ENCODE data around the gene TAGAP. TPM values are rescaled to one million over a fixed set of nuclear protein-coding genes. Genes with fewer than 3 reads are reported as not detected.
"Not testable (repeated sequence)": the region's sequence is repeated elsewhere in the genome, so short reads cannot be mapped to it uniquely, and the experiment has no call there.

The TAGAP gene
- total RNA-seq, 2 experiments from 2014 or later = 22.7 to 30.7 TPM

- Histone ChIP-seq H3K36me3 (ENCODE audit: insufficient read depth, low read length) (peaks cover 44% of the 10 kb centered on the region), H4K20me1 (ENCODE audit: insufficient read depth, low read length) (no peaks in the 10 kb centered on the region), H3K9me3 (ENCODE audit: low read length) (no peaks in the 10 kb centered on the region), H3K4me3 (ENCODE audit: low read depth, low read length, poor library complexity, severe bottlenecking) (no peak overlapping the region), H3K27ac (ENCODE audit: low read depth, low read length, poor library complexity, severe bottlenecking) (no peak overlapping the region), H3K9me2 (ENCODE audit: insufficient read depth, low read length) (no peaks in the 10 kb centered on the region), H3K79me2 (ENCODE audit: insufficient read depth, low read depth, low read length) (peaks cover 40% of the 10 kb centered on the region), H3K4me1 (ENCODE audit: insufficient read depth, low read length, poor library complexity, severe bottlenecking) (peaks cover 11% of the 10 kb centered on the region), H2AFZ (ENCODE audit: low read length) (no peak overlapping the region), H3K4me2 (ENCODE audit: low read length) (no peak overlapping the region)
- CTCF ChIA-PET (ENCODE audit: unreplicated experiment) = no interaction called here
- no peak for TF ChIP-seq CTCF (conservative IDR thresholded peaks at IDR 0.05; ENCODE audit: low read length)
- TF ChIP-seq EZH2phosphoT487 (IDR thresholded peaks at IDR 0.05; ENCODE audit: borderline replicate concordance, low read depth, low read length) = no peak
- intact Hi-C loops (cut with micrococcal nuclease; ENCODE audit: unreplicated experiment) = no loop called here
- POLR2A ChIA-PET = interaction anchor here (0.8 kb wide), 1 partner anchor 54 kb away, joined by 4 read pairs; no protein-coding TSS in a partner anchor
- no peak for DNase-seq (ENCODE audit: low spot score)
- no TSS peak for BruUV-seq (replicated peaks)
Observed at GRCh38 chr6:159033160-159034049, 11.4 kb downstream of the TAGAP start.

DNA sequence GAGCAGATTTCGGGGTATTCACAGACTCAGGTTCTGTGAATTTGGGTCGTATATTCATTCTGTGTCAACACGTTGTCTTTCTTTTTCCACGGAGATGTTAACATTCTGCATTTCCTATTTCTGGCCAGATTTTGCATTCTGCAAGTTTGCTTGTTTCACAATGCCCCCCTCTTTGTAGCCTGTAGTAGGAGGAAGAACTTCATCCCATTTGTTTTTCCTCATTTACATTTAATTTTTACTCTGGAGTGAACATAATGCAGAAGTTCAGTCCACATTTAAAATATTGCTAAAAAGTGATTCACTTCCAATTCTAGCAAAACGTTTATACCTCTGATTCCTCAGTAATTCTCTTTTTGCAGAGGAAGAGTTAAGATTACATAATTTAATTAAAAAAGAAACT, 12.9 kb downstream of the TAGAP start:
- ChIA-PET CTCF (ENCODE audit: unreplicated experiment) (interaction anchor here (0.5 kb wide), 1 partner anchor 313 kb away, joined by 3 read pairs; no protein-coding TSS in a partner anchor), POLR2A (interaction anchor here (0.6 to 1.3 kb wide), 4 partner anchors 9 to 59 kb away, joined by 3 read pairs; partner anchors contain the start of gene TAGAP)
- DNase-seq (ENCODE audit: low spot score) = no peak
- no peak overlapping the region for H3K27ac ChIP-seq (ENCODE audit: low read depth, low read length, poor library complexity, severe bottlenecking)
- peaks cover 25% of the 10 kb centered on the region for H3K79me2 ChIP-seq (ENCODE audit: insufficient read depth, low read depth, low read length)
- H3K4me3 ChIP-seq (ENCODE audit: low read depth, low read length, poor library complexity, severe bottlenecking) = no peak overlapping the region
- no peaks in the 10 kb centered on the region for H3K9me3 ChIP-seq (ENCODE audit: low read length)
- H3K4me1 ChIP-seq (ENCODE audit: insufficient read depth, low read length, poor library complexity, severe bottlenecking) = peaks cover 13% of the 10 kb centered on the region
- intact Hi-C loops (cut with micrococcal nuclease; ENCODE audit: unreplicated experiment) = no loop called here
- H2AFZ ChIP-seq (ENCODE audit: low read length) = no peak overlapping the region
- no peak for TF ChIP-seq EZH2phosphoT487 (IDR thresholded peaks at IDR 0.05; ENCODE audit: borderline replicate concordance, low read depth, low read length)
- TF ChIP-seq CTCF (conservative IDR thresholded peaks at IDR 0.05; ENCODE audit: low read length) = no peak
- H3K4me2 ChIP-seq (ENCODE audit: low read length) = no peak overlapping the region
- H4K20me1 ChIP-seq (ENCODE audit: insufficient read depth, low read length) = no peaks in the 10 kb centered on the region
- peaks cover 29% of the 10 kb centered on the region for H3K36me3 ChIP-seq (ENCODE audit: insufficient read depth, low read length)
- no peaks in the 10 kb centered on the region for H3K9me2 ChIP-seq (ENCODE audit: insufficient read depth, low read length)
- BruUV-seq (replicated peaks) = no TSS peak

- Histone ChIP-seq H3K4me1 (ENCODE audit: insufficient read depth, low read length, poor library complexity, severe bottlenecking) (peaks cover 21% of the 10 kb centered on the region), H4K20me1 (ENCODE audit: insufficient read depth, low read length) (no peaks in the 10 kb centered on the region), H2AFZ (ENCODE audit: low read length) (no peak overlapping the region), H3K27ac (ENCODE audit: low read depth, low read length, poor library complexity, severe bottlenecking) (no peak overlapping the region), H3K4me2 (ENCODE audit: low read length) (no peak overlapping the region), H3K9me2 (ENCODE audit: insufficient read depth, low read length) (no peaks in the 10 kb centered on the region), H3K36me3 (ENCODE audit: insufficient read depth, low read length) (peaks cover 20% of the 10 kb centered on the region), H3K9me3 (ENCODE audit: low read length) (peaks cover 14% of the 10 kb centered on the region; the same call in 1 of the 2 replicates), H3K79me2 (ENCODE audit: insufficient read depth, low read depth, low read length) (peaks cover 8% of the 10 kb centered on the region; the same call in 1 of the 2 replicates), H3K4me3 (ENCODE audit: low read depth, low read length, poor library complexity, severe bottlenecking) (no peak overlapping the region)
- intact Hi-C loops (cut with micrococcal nuclease; ENCODE audit: unreplicated experiment) = no loop called here
- TF ChIP-seq CTCF (conservative IDR thresholded peaks at IDR 0.05; ENCODE audit: low read length) (no peak), EZH2phosphoT487 (IDR thresholded peaks at IDR 0.05; ENCODE audit: borderline replicate concordance, low read depth, low read length) (no peak)
- DNase-seq (ENCODE audit: low spot score) = no peak
- POLR2A ChIA-PET = interaction anchor here (1.0 to 1.1 kb wide), 2 partner anchors 9 to 13 kb away, joined by 3 to 4 read pairs; no protein-coding TSS in a partner anchor
- CTCF ChIA-PET (ENCODE audit: unreplicated experiment) = no interaction called here
- BruUV-seq (replicated peaks) = no TSS peak
Observed at GRCh38 chr6:159030168-159030567, 14.6 kb downstream of the TAGAP start.

GRCh38 chr6:159025224-159025623, 19.6 kb downstream of the TAGAP start:
- H4K20me1 ChIP-seq (ENCODE audit: insufficient read depth, low read length); H3K27ac ChIP-seq (ENCODE audit: low read depth, low read length, poor library complexity, severe bottlenecking); BruUV-seq (replicated peaks); H3K79me2 ChIP-seq (ENCODE audit: insufficient read depth, low read depth, low read length); CTCF ChIA-PET (ENCODE audit: unreplicated experiment); H3K9me2 ChIP-seq (ENCODE audit: insufficient read depth, low read length); intact Hi-C loops (cut with micrococcal nuclease; ENCODE audit: unreplicated experiment); H3K4me2 ChIP-seq (ENCODE audit: low read length); H2AFZ ChIP-seq (ENCODE audit: low read length); H3K4me3 ChIP-seq (ENCODE audit: low read depth, low read length, poor library complexity, severe bottlenecking); DNase-seq (ENCODE audit: low spot score): not testable (repeated sequence)
- Histone ChIP-seq H3K4me1 (ENCODE audit: insufficient read depth, low read length, poor library complexity, severe bottlenecking) (peaks cover 38% of the 10 kb centered on the region), H3K36me3 (ENCODE audit: insufficient read depth, low read length) (peaks cover 30% of the 10 kb centered on the region; the same call in 1 of the 2 replicates), H3K9me3 (ENCODE audit: low read length) (peaks cover 41% of the 10 kb centered on the region; the same call in 1 of the 2 replicates)
- POLR2A ChIA-PET = interaction anchor here (1.0 kb wide), 1 partner anchor 19 kb away, joined by 3 read pairs; the partner anchor contains the start of gene TAGAP
